Fibroblast of lung (primary cell): ENCODE data around the gene MCTP2. TPM values are rescaled to one million over a fixed set of nuclear protein-coding genes. Genes with fewer than 3 reads are reported as not detected.

Experiments
- DNase-seq, 2 donors: peaks; one replicate each; pipeline versions ENCODE4 v3.0.0 to v3.0.0-alpha.2; 2010; ENCODE audit warnings: low read depth in 2 of 2
- H2AFZ ChIP-seq: 2 replicates; pipeline ENCODE4 v1.5.1; 2012; ENCODE audit warnings: low read length, control low read depth, inconsistent platforms
- H3K27ac ChIP-seq: 2 replicates; pipeline ENCODE4 v1.5.1; 2011; ENCODE audit warnings: low read length, control low read depth; ENCODE audit not compliant: insufficient read depth
- H3K27me3 ChIP-seq: 2 replicates; pipeline ENCODE4 v1.5.1; 2011; ENCODE audit warnings: mild to moderate bottlenecking, low read length; ENCODE audit not compliant: control insufficient read depth, insufficient read depth
- H3K36me3 ChIP-seq: 2 replicates; pipeline ENCODE4 v1.5.1; 2011; ENCODE audit warnings: low read length; ENCODE audit not compliant: control insufficient read depth, insufficient read depth
- H3K4me1 ChIP-seq: 2 replicates; pipeline ENCODE4 v1.5.1; 2011; ENCODE audit warnings: low read length; ENCODE audit not compliant: control insufficient read depth, insufficient read depth; ENCODE audit errors: extremely low read depth
- H3K4me2 ChIP-seq: 2 replicates; pipeline ENCODE4 v1.5.1; 2011; ENCODE audit warnings: low read length, control low read depth; ENCODE audit not compliant: insufficient read depth; ENCODE audit errors: extremely low read depth
- H3K4me3 ChIP-seq, 4 experiments: fragments of 200-600 bp in 1 of 4; sonication (generic) in 1 of 4; replicated peaks in 1 of 4; 2 replicates each; pipeline ENCODE4 v1.5.1; 2011 to 2016; ENCODE audit warnings: low read length in 4 of 4, low read depth in 3 of 4, mild to moderate bottlenecking in 3 of 4, control low read depth in 2 of 4, inconsistent platforms in 1 of 4, mixed read lengths in 1 of 4; ENCODE audit not compliant: insufficient read depth in 1 of 4; ENCODE audit errors: control extremely low read depth in 1 of 4
- H3K79me2 ChIP-seq: 2 replicates; pipeline ENCODE4 v1.5.1; 2012; ENCODE audit warnings: mild to moderate bottlenecking, low read length, inconsistent platforms; ENCODE audit not compliant: control insufficient read depth, insufficient read depth
- H3K9ac ChIP-seq: 2 replicates; pipeline ENCODE4 v1.5.1; 2011; ENCODE audit warnings: mild to moderate bottlenecking, low read length, control low read depth; ENCODE audit not compliant: insufficient read depth
- H3K9me3 ChIP-seq: 2 replicates; pipeline ENCODE4 v1.5.1; 2012; ENCODE audit warnings: low read depth, low read length; ENCODE audit not compliant: control insufficient read depth, insufficient read depth
- H4K20me1 ChIP-seq: 2 replicates; pipeline ENCODE4 v1.5.1; 2011; ENCODE audit warnings: low read length; ENCODE audit not compliant: control insufficient read depth, insufficient read depth; ENCODE audit errors: extremely low read depth
- EZH2 ChIP-seq: IDR thresholded peaks from 2 replicates; pipeline ENCODE4 v1.5.1; 2012; ENCODE audit warnings: low read length, control low read depth, mild to moderate bottlenecking; ENCODE audit errors: missing control alignments
- polyA plus RNA-seq, 2 donors: library from polyadenylated mRNA; depleted of rRNA in 1 of 2; stranded (reverse) in 1 of 2; unstranded in 1 of 2; fragments of >200 nt; gene quantifications; 2 replicates each; pipeline ENCODE4 v1.2.1, GENCODE V29; 2011 to 2012; ENCODE audit warnings: missing spikeins in 1 of 2
- total RNA-seq: library from RNA; depleted of rRNA; stranded (reverse); fragments of >200 nt; gene quantifications from 2 replicates; pipeline ENCODE4 v1.2.1, GENCODE V29; 2014
- TF ChIP-seq, protein P1 (sequence below), 2 donors: IDR thresholded peaks in 1 of 2; conservative IDR thresholded peaks in 1 of 2; 1 replicate in 1 of 2; 2 replicates in 1 of 2; pipeline ENCODE4 v1.5.1; 2011 to 2012; ENCODE audit warnings: low read length in 2 of 2, control low read depth in 1 of 2, inconsistent platforms in 1 of 2, low read depth in 1 of 2, mild to moderate bottlenecking in 1 of 2

MCTP2 gene
- total and polyA plus RNA-seq, 2 donors (not counting 1 experiment from before 2014, with no cell fraction given) = 3.6 to 14.5 TPM

DNA sequence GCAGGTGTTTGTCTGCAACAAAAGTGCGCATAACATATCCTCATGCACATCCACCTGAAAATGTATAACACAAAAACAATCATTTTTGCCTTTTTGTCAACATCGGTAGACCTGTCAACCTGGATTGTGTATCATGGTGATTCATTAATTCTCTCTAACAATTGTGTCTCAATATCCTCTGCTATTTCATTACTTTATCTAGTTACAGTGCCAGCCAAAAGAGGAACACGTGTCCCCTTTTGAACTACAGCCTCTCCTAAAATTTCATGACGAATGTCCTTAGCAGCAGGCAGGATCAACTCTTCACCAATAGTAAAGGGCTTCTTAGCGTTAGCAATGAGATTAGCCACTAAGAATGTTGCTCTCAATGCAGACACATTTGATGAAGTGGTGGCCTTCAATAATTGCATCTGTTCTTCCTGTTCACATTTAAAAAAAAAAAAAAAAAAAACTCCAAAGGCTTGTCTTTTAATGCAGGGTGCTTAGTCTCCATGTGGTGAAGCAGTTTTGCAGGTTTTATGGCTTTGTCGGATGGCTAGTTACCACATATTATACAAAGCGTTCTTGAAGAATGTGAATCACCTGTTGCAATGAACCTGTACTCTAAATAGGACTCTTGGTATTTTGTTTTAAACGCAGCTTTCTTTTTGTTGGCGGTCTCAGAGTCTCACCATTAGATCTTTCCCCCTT, 45.7 kb upstream of the MCTP2 start:
- no peak for DNase-seq
- Histone ChIP-seq H2AFZ (no peak overlapping the region), H3K27me3 (no peaks in the 10 kb centered on the region), H3K4me2 (no peak overlapping the region), H3K36me3 (no peaks in the 10 kb centered on the region), H3K9me3 (no peaks in the 10 kb centered on the region), H3K4me3 (no peak overlapping the region), H3K27ac (no peak overlapping the region), H3K9ac (no peak overlapping the region), H3K79me2 (no peaks in the 10 kb centered on the region), H4K20me1 (no peaks in the 10 kb centered on the region), H3K4me1 (no peaks in the 10 kb centered on the region)
- TF ChIP-seq, protein P1, sequence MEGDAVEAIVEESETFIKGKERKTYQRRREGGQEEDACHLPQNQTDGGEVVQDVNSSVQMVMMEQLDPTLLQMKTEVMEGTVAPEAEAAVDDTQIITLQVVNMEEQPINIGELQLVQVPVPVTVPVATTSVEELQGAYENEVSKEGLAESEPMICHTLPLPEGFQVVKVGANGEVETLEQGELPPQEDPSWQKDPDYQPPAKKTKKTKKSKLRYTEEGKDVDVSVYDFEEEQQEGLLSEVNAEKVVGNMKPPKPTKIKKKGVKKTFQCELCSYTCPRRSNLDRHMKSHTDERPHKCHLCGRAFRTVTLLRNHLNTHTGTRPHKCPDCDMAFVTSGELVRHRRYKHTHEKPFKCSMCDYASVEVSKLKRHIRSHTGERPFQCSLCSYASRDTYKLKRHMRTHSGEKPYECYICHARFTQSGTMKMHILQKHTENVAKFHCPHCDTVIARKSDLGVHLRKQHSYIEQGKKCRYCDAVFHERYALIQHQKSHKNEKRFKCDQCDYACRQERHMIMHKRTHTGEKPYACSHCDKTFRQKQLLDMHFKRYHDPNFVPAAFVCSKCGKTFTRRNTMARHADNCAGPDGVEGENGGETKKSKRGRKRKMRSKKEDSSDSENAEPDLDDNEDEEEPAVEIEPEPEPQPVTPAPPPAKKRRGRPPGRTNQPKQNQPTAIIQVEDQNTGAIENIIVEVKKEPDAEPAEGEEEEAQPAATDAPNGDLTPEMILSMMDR (conservative IDR thresholded peaks at IDR 0.05 in 1 of 2, IDR thresholded peaks at IDR 0.05 in 1 of 2; ENCODE audit: low read depth in 1 of 2, low read length in 2 of 2) = no peak
- TF ChIP-seq EZH2 = no peak

DNA sequence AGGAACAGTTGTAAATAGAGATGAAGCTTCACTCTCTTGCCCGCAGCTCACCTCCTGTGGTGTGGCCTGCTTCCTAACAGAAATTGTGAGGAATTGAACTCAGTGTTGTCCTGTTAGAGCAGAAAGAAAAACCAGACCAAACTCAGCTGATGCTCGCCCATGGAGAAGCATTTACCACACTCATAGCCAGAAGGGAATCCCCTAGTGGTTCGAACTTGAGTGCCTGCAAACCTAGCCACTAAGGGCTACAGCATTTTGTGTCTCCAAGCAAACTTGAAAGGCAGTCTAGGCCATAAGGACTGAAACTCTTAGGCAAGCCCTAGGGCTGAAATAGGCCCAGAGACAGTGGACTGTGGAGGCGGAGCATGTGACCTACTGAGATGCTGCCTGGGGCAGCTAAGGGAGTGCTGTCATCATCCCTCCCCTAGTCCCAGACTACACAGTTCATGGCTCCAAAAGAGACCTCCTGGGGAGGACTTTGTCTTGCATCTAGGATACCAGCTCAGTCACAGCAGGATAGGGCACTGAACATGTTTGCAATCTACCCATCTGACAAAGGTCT, 44.5 kb upstream of the MCTP2 start:
- Histone ChIP-seq H3K4me2 (no peak overlapping the region), H2AFZ (no peak overlapping the region), H3K36me3 (no peaks in the 10 kb centered on the region), H3K79me2 (no peaks in the 10 kb centered on the region), H3K4me3 (no peak overlapping the region), H3K9ac (no peak overlapping the region), H3K27ac (no peak overlapping the region), H3K9me3 (no peaks in the 10 kb centered on the region), H4K20me1 (no peaks in the 10 kb centered on the region), H3K27me3 (no peaks in the 10 kb centered on the region), H3K4me1 (no peaks in the 10 kb centered on the region)
- no peak for DNase-seq
- TF ChIP-seq, protein P1 (conservative IDR thresholded peaks at IDR 0.05 in 1 of 2, IDR thresholded peaks at IDR 0.05 in 1 of 2; ENCODE audit: low read depth in 1 of 2, low read length in 2 of 2) = no peak
- TF ChIP-seq EZH2 = no peak

DNA sequence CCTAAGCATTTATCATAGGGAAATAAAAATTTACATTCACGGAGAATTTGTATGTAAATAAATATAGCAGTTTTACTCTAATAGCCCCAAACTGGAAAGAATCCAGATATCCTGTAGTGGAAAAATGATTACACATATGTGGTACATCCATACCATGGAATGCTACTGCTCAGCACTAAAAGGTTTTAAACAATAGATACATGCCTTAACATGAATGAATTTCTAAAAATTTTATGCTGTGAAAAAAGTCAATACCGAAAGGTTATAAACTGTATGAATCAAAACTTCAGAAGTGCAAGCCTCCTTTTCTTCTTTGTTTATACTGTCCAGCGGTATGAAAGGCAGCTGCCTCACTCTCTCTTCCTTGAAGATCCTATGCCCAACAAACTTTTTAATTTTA, 37.5 kb upstream of the MCTP2 start:
- Histone ChIP-seq H3K9ac (no peak overlapping the region), H3K27ac (no peak overlapping the region), H4K20me1 (no peaks in the 10 kb centered on the region), H3K9me3 (no peaks in the 10 kb centered on the region), H3K79me2 (no peaks in the 10 kb centered on the region), H3K4me2 (no peak overlapping the region), H3K4me3 (no peak overlapping the region), H3K36me3 (no peaks in the 10 kb centered on the region), H3K4me1 (no peaks in the 10 kb centered on the region), H2AFZ (no peak overlapping the region), H3K27me3 (no peaks in the 10 kb centered on the region)
- TF ChIP-seq, protein P1 (conservative IDR thresholded peaks at IDR 0.05 in 1 of 2, IDR thresholded peaks at IDR 0.05 in 1 of 2; ENCODE audit: low read depth in 1 of 2, low read length in 2 of 2) = no peak
- no peak for TF ChIP-seq EZH2
- no peak for DNase-seq
